Ascending aorta (tissue), 2 donors: ENCODE measurements around the gene PRKCI. TPM values are rescaled to one million over a fixed set of nuclear protein-coding genes. Genes with fewer than 3 reads are reported as not detected.
"Not testable (repeated sequence)": the region's sequence is repeated elsewhere in the genome, so short reads cannot be mapped to it uniquely, and the experiment has no call there.

Experiments
- DNase-seq, 2 donors: peaks; one replicate each; pipeline ENCODE4 v3.0.0-alpha.2; 2019; ENCODE audit warnings: low spot score in 2 of 2
- H3K27ac ChIP-seq, 2 donors: fragments of 200-600 bp; sonication (generic); one replicate each; pipeline ENCODE4 v1.5.1; 2016 to 2017; ENCODE audit warnings: mild to moderate bottlenecking in 1 of 2
- H3K27me3 ChIP-seq: fragments of 200-600 bp; sonication (generic); one replicate; pipeline ENCODE4 v1.5.1; 2017
- H3K36me3 ChIP-seq, 2 donors: fragments of 200-600 bp; sonication (generic); one replicate each; pipeline ENCODE4 v1.5.1; 2016
- H3K4me1 ChIP-seq, 2 donors: fragments of 200-600 bp; sonication (generic); one replicate each; pipeline ENCODE4 v1.5.1; 2016 to 2017; ENCODE audit warnings: mild to moderate bottlenecking in 1 of 2
- H3K4me3 ChIP-seq, 2 donors: fragments of 200-600 bp; sonication (generic); one replicate each; pipeline ENCODE4 v1.5.1; 2016 to 2017; ENCODE audit warnings: mild to moderate bottlenecking in 1 of 2
- H3K9me3 ChIP-seq, 2 donors: fragments of 200-600 bp; sonication (generic); one replicate each; pipeline ENCODE4 v1.5.1; 2016
- intact Hi-C: fragments of 100-400 bp; cut with DNase I; formaldehyde crosslinking; loops from one replicate; pipeline ENCODE4 v1.15.1; 2023
- total RNA-seq: library from RNA; depleted of rRNA; stranded (reverse); fragments of >200 nt; gene quantifications from one replicate; pipeline ENCODE4 v1.1.0, GENCODE V29; 2016
- TF ChIP-seq, protein P1 (sequence below), 3 experiments: fragments of 200-600 bp in 2 of 3; fragments of 450-650 bp in 1 of 3; sonication (generic) in 2 of 3; IDR thresholded peaks; one replicate each; pipeline ENCODE4 v1.5.1; 2016 to 2019; ENCODE audit warnings: antibody characterized with exemption in 3 of 3, mild to moderate bottlenecking in 1 of 3, moderate library complexity in 1 of 3

The PRKCI gene
- total RNA-seq, 1 donor from 2014 or later, result 20.3 TPM

DNA sequence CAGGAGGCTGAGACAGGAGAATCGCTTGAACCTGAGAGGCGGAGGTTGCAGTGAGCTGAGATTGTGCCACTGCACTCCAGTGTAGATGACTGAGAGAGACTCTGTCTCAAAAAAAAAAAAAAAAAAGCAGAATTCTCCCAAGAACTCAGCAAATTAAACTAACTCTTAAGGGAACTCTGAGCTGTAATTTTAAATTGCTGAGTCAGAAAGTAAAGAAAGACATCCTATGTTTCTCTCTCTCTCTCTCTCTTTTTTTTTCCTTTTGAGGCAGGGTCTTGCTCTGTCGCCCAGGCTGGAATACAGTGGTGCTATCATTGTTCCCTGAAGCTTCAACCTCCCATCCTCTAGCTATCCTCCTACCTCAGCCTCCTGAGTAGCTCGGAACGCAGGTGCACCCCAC lies 20.7 kb upstream of the PRKCI start:
- no peaks in the 10 kb centered on the region for H3K9me3 ChIP-seq
- TF ChIP-seq, protein P1, sequence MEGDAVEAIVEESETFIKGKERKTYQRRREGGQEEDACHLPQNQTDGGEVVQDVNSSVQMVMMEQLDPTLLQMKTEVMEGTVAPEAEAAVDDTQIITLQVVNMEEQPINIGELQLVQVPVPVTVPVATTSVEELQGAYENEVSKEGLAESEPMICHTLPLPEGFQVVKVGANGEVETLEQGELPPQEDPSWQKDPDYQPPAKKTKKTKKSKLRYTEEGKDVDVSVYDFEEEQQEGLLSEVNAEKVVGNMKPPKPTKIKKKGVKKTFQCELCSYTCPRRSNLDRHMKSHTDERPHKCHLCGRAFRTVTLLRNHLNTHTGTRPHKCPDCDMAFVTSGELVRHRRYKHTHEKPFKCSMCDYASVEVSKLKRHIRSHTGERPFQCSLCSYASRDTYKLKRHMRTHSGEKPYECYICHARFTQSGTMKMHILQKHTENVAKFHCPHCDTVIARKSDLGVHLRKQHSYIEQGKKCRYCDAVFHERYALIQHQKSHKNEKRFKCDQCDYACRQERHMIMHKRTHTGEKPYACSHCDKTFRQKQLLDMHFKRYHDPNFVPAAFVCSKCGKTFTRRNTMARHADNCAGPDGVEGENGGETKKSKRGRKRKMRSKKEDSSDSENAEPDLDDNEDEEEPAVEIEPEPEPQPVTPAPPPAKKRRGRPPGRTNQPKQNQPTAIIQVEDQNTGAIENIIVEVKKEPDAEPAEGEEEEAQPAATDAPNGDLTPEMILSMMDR (IDR thresholded peaks at IDR 0.05), result no peak
- no peaks in the 10 kb centered on the region for H3K4me1 ChIP-seq
- H3K4me3 ChIP-seq, result no peak overlapping the region
- H3K27ac ChIP-seq, result no peak overlapping the region
- DNase-seq, result no peak
- no peaks in the 10 kb centered on the region for H3K36me3 ChIP-seq
- no peaks in the 10 kb centered on the region for H3K27me3 ChIP-seq
- intact Hi-C loops, result no loop called here

DNA sequence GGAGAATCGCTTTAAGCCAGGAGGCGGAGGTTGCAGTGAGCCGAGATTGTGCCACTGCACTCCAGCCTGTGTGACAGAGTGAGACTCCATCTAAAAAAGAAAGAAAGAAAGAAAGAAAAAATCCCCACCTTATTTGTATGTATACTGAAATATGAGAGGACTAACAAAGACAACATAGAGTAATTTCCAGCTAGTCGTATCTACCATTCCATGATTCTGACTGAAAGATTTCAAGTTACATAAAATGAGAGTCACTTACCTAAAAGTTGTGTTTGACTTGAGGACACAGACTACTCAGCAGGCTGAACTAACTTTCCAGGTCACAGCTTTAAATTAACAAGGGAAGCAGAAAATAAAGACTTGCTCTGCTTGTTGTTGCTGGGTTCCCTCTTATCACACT lies 18.8 kb upstream of the PRKCI start:
- no peaks in the 10 kb centered on the region for H3K9me3 ChIP-seq
- intact Hi-C loops, result no loop called here
- TF ChIP-seq, protein P1 (IDR thresholded peaks at IDR 0.05), result no peak
- no peaks in the 10 kb centered on the region for H3K36me3 ChIP-seq
- no peaks in the 10 kb centered on the region for H3K27me3 ChIP-seq
- no peak for DNase-seq
- no peak overlapping the region for H3K27ac ChIP-seq
- no peaks in the 10 kb centered on the region for H3K4me1 ChIP-seq
- no peak overlapping the region for H3K4me3 ChIP-seq

DNA sequence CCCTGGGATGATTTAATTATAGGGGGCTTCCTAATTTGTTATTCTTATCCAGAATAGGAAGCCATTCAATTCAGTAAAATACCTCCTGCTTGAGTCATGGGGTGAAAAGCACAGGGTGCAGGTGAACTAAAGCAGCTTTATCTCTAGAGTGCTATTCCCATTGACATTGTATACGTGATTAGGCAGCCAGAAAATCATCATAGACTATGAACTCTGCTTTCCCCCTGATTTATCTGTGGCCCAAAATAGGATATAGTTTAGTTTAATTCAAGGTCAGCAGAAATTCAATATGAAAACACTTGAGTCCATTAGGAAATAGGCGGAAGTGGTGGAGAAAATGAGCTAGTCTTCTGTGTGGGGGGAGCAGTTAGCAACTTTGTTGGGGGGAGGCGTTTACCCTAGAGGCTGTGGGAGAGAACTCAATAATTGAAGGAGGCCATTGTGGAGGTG lies 18.2 kb upstream of the PRKCI start:
- no peaks in the 10 kb centered on the region for H3K27me3 ChIP-seq
- intact Hi-C loops, result no loop called here
- H3K4me1 ChIP-seq, result no peaks in the 10 kb centered on the region
- H3K9me3 ChIP-seq, result no peaks in the 10 kb centered on the region
- DNase-seq, result no peak
- H3K36me3 ChIP-seq, result no peaks in the 10 kb centered on the region
- TF ChIP-seq, protein P1 (IDR thresholded peaks at IDR 0.05), result no peak
- H3K4me3 ChIP-seq, result no peak overlapping the region
- no peak overlapping the region for H3K27ac ChIP-seq

GRCh38 chr3:170204509-170204908 lies 17.7 kb upstream of the PRKCI start:
- Histone ChIP-seq H3K4me3 (no peak overlapping the region), H3K27ac (no peak overlapping the region), H3K4me1 (no peaks in the 10 kb centered on the region), H3K36me3 (no peaks in the 10 kb centered on the region), H3K27me3 (no peaks in the 10 kb centered on the region), H3K9me3 (no peaks in the 10 kb centered on the region)
- DNase-seq, result no peak
- intact Hi-C loops, result no loop called here
- TF ChIP-seq, protein P1 (IDR thresholded peaks at IDR 0.05), result no peak

DNA sequence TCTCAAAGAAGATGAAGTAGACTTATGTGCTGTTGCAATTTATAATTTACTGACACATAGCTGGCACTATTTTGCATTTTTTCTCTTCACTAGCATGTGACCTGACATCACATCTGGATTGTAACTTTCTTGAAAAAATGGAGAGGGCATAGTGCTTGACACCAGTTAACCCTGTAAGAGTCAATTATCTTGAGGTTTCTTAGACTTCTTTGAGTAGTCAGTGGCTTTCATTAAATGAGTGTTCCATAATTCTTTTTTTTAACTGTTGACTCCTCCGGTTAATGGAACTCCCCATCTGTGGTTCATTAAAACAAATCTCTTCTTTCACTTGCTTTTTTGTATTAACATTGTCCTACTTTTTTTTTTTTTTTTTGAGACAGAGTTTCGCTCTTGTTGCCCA lies 16.9 kb upstream of the PRKCI start:
- H3K27me3 ChIP-seq, result no peaks in the 10 kb centered on the region
- H3K36me3 ChIP-seq, result no peaks in the 10 kb centered on the region
- no peak for DNase-seq
- intact Hi-C loops, result no loop called here
- TF ChIP-seq, protein P1 (IDR thresholded peaks at IDR 0.05), result no peak
- no peaks in the 10 kb centered on the region for H3K9me3 ChIP-seq
- no peak overlapping the region for H3K27ac ChIP-seq
- H3K4me3 ChIP-seq, result no peak overlapping the region
- H3K4me1 ChIP-seq, result no peaks in the 10 kb centered on the region

GRCh38 chr3:170206164-170206762 lies 16.0 kb upstream of the PRKCI start:
- H3K27ac ChIP-seq, H3K4me1 ChIP-seq, H3K9me3 ChIP-seq, H3K4me3 ChIP-seq, intact Hi-C loops, H3K36me3 ChIP-seq, H3K27me3 ChIP-seq, DNase-seq: not testable (repeated sequence)
